ENCODE results near the gene ADGRG7.
"Not testable (repeated sequence)": the region's sequence is repeated elsewhere in the genome, so short reads cannot be mapped to it uniquely, and the experiment has no call there.

ADGRG7 gene

DNA sequence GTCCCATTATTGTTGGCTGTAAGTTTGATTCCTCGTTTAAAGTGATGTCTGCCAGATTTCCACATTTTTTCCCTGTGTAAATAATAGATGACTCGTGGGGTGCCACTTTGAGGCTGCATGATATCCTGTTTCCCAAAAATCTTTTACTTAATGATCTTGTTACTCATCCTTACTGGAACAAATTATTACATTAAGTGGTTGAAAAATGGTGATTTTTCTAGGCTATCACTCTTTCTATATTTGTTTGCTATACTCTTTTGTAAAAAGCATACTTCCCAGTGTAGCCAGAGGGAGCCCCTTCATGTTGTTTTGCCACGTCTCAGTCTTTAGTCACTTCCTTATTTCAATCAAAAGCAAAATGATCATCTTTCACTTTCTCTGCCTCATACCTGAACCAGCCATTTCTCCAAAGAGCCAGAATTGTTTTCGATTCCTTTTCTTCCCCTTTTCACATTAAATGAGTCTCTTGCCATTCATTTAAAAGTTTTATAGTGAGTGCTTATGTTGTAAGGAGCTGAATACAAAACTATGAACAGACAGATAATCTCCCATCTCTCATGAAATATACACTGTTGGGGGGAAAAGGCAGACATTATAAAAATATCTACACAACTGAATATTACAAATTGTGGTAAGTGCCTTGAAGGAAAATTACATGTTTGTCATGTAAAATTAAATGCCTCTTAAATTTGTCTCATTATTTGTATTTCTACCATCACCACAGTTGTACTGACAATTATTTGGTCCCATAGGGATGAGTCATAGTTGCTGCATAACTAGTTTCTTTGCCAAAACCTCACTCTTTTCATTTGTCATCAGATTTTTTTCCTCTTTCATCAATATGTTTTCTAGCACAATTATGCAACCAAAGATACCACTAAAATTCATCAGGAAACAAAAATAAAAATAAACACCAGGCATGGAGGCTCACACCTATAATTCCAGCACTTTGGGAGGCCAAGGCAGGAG, 41.5 kb downstream of the ADGRG7 start:
- no peak for DNase-seq

GRCh38 chr3:100653604-100654294, 44.3 kb downstream of the ADGRG7 start:
- no peak for DNase-seq

- no peak for DNase-seq
Measured at GRCh38 chr3:100656945-100657344, 47.5 kb downstream of the ADGRG7 start.

DNA sequence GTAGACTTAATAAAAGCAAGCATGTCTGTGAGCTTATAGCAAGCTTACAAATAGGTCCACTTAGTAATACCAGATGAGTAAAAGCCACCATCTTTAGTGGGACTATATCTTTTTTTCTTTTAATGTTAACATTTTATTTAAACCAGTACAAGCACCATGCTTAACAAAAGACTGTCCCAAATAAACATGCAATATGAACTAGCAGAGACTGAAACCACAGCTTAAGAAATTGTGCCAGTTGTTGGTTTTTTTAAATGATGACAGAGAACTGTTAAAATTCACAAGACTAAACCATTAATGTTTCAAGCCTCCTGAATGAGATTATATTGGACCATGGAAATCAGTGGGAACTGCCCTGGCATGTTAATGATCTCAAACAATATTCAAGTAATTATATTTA, 51.9 kb downstream of the ADGRG7 start:
- DNase-seq: not testable (repeated sequence)

- DNase-seq: no peak
Measured at GRCh38 chr3:100662113-100662823, 52.9 kb downstream of the ADGRG7 start.

DNA sequence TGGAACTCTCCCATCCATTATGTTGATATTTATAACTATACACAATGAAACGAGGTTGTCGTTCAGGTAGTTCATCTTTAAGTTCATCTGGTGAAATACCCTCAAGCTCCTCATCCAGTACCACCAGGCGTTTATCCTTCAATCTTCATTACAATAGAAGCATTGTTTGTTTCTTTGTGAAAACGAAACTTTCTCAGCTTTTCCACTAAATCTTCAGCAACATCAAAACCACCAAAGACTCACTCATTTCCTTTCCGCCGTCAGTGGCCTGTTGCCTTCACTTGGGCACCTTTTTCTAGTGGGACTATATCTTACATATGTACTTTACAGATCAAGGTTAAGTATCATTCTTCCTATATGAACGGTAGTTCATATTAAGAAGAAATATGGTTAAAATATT, 55.8 kb downstream of the ADGRG7 start:
- no peak for DNase-seq

DNA sequence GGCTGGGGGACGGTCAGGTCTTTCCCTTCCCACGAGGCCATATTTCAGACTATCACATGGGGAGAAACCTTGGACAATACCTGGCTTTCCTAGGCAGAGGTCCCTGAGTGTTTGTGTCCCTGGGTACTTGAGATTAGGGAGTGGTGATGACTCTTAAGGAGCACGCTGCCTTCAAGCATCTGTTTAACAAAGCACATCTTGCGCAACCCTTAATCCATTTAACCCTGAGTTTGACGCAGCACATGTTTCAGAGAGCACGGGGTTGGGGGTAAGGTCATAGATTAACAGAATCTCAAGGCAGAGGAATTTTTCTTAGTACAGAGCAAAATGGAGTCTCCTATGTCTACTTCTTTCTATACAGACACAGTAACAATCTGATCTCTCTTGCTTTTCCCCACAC, 57.3 kb downstream of the ADGRG7 start:
- DNase-seq: not testable (repeated sequence)

GRCh38 chr3:100667316-100667715, 57.9 kb downstream of the ADGRG7 start:
- not testable (repeated sequence) for DNase-seq

DNA sequence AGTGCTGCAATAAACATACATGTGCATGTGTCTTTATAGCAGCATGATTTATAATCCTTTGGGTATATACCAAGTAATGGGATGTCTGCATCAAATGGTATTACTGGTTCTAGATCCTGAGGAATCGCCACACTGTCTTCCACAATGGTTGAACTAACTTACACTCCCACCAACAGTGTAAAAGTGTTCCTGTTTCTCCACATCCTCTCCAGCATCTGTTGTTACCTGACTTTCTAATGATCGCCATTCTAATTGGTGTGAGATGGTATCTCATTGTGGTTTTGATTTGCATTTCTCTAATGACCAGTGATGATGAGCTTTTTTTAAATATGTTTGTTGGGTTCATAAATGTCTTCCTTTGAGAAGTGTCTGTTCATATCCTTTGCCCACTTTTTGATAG, 61.6 kb downstream of the ADGRG7 start:
- not testable (repeated sequence) for DNase-seq

DNA sequence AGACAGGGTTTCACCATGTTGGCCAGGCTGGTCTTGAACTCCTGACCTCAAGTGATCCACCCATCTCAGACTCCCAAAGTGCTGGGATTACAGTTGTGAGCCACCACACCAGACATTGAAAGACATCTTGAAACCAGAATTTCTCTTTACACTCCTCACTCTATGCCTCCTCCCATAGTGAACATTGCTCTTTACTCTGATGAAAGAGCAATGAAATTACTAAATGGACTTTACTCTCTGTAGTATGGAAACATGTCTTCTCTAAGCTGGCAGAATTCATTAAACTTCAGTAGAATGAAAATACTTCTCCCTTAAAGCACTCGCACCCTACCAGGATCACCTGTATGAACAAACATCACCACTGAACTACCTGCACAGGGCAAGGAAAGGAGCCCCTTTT, 72.1 kb downstream of the ADGRG7 start:
- no peak for DNase-seq

DNA sequence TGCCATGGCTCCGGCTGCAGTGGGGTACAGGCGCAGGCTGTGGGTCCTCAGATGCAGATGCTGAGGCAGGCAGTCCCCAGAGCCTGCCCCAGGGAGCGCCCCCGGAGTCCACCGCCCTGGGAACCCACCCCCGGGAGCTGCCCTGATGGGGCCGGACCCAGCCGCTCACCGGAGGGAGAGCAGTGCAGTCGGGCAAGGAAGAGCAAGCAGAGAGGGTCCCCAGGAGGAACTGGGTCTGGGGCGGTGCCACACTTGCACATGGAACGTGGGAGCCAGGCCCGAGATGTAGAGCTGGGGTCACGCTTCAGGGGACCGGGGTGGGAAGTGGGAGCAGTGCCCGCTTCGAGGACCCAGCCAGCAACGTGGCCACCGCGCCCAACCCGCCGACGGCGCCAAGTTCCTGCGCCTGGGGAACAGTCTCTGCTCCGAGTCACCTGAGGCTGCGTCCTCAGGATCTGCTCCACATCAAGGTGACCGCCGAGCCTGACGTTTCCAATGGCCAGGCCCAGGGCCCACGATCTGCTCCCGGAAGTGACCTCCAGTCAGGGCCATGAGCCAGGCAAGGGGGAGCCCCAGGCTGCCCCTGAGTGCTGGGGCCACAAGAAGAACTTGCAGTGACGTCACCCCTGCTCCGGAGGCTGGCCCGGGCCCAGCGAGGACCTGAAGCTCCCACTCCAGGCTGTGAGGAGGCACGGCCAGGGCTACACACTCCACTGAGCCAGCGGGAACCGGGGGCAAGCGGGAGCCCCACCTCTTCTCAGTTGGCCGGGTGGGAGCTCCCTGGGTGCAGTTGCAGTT, 72.9 kb downstream of the ADGRG7 start:
- DNase-seq: no peak

DNA sequence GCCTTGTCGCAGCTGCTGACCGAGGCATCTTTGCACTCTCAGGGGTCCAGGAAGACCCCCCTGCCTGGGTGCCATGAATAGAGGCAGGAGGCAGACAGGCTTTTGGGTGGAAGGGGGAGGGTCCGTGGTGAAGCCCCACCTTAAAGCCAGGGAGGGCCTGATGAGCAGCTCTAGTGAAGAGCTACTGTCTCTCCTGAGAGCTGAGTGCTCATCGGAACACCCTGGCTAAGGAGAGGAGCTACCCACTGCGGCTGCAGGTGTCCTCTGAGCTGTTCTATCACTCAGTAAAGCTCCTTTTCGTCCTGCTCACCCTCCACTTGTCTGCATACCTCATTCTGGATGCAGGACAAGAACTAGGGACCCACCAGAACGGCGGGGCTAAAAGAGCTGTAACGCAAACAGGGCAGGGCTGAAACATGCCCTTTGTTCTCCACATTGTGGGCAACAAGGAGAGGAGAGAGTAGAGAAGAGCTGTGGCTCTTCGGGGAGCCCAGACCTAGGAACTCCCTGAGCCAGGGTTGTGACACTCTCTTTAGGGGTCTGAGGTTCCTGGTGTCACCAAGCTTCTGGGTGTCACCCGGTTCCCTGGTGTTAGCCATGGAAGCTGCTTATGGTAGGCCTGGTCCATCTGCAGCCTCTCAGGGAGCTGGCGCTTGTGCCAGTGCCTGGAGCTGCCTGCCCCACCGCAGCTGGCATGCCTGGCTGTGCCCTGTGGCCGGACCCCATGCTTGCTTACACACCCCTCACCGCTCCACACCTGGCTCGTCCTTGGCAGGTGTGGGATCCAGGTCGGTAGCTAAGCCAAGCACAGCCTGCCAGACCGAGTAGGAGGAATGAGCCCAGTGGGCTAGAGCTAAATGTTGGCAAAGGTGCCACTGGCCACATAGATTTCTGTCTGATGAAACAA, 73.7 kb downstream of the ADGRG7 start:
- DNase-seq: no peak

DNA sequence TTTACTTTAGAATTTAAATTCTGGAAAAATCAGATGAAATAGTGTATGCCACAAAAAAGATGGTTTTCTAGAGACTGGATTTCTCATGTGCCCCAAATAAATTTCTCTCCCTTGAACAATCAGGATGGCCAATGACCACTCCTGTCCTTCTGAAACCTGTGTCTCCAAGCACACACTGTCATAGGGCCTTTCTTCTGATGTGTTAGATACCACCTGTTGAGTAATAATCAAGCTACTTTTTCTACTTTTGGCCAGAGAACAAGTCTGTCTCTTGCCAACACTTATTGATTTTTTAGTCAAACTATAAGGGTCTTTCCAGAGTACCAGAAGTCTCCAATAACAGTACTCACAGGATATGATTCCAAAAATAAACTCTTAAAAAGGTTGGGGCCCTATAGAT, 83.8 kb downstream of the ADGRG7 start:
- no peak for DNase-seq

DNA sequence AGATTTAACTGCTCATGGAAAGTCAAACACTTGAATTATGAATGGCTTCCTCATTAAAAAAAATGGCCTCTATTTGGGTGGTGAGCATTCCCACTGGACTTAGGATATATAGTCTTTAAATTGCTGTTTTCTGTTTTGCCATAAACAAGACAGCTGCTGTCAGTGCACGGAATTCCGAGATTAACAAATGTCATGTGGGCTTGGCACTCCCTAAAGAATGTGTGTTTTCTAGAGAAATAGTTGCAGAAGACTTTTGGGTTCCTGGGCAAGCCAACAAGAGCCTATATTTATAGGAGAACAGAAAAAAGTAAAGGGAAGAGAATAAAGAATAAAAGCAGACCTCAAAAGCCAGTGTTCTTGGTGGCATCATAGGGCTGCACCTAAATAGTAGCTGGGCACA, 86.3 kb downstream of the ADGRG7 start:
- DNase-seq: no peak

DNA sequence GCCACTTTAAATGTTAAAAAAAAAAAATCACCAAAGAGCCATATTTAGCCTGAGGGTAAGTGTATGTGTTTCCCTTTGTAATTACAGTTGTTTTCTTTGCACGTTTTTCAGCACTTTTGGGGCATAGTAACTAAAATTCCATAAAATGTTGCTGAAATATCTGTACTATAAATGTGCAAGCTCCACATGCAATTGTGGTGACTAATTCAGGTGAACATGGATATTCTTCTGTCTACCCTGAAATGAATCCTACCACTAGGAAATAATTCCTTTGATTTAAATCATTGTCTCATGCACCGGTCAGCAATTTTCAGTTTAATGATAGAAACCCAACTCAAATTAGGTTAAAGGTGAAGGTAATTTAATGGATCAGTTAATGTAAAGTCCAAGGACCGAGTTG, 86.8 kb downstream of the ADGRG7 start:
- no peak for DNase-seq

GRCh38 chr3:100697172-100697571, 87.8 kb downstream of the ADGRG7 start:
- no peak for DNase-seq

- DNase-seq: no peak
Measured at GRCh38 chr3:100697723-100698285, 88.4 kb downstream of the ADGRG7 start.

DNA sequence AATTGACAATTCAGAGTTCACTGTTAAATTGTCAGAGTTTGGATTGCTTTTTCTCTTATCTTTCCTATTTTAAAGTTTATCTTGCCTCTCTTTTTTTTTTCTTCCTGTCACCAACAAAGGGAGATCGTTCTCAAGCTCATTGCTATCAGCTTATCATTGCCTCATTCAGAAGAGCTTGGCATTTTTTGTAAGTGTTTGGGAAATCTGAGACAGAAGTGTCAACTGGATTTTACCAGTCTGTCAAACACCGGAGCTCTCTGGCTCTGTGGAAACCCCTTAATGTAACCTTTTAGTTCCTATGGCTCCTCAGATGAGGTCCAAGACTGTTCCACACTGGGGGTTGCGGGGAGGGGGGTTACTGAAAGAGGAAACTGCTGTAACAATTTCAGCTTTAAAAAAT, 89.3 kb downstream of the ADGRG7 start:
- no peak for DNase-seq

- DNase-seq: no peak
Measured at GRCh38 chr3:100700708-100701107, 91.3 kb downstream of the ADGRG7 start.

DNA sequence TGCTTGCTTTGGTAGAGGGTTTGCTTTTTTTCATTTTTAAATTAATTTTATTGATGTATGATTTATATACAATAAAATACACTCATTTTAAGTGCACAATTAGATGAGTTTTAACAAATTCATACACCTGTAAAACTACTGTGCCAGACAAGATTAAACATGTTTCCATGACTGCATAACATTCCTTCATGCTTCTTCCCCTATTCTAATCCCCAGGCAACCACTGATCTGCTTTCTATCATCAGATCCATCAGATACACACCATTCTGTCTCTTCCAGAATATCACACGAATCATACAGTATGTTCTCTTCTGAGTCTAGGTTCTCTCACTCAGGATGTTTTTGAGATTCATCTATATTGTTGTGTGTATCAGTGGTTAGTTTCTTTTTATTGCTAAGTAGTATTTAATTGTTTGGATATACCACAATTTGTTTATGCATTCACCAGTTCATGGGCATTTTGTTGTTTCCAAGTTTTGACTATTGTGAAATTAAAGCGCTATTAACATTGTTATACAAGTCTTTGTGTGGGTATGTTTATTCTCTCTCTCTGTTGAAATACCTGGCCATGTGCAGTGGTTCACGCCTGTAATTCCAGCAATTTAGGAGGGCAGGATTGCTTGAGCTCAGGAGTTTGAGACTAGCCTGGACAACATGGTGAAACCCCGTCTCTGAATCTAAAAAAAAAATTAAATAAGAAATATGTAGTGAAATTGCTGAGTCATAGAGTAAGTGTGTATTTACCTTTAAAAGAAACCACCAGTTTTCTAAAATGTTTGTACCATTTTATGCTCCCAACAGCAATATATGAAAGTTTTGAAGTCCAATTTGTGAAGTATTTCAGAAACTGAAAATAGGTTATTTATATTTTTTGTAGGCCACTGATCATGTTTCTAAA, 92.9 kb downstream of the ADGRG7 start:
- no peak for DNase-seq

Measured in NCI-H510A (cell line).